HEK293 (cell line): Measurements from ENCODE around the gene RTBDN.

Experiments
- CTCF ChIA-PET: fragments of 350-600 bp; formaldehyde crosslinking; extraction: SDS; loops from one replicate; lab custom pipeline; 2021; ENCODE audit warnings: antibody characterized with exemption; lab: Yijun Ruan, JAX
- POLR2A ChIA-PET: fragments of 300-600 bp; formaldehyde crosslinking; extraction: SDS; loops from one replicate; lab custom pipeline; 2020; ENCODE audit warnings: antibody characterized with exemption, inconsistent platforms; lab: Yijun Ruan, JAX
- H3K27ac ChIP-seq: fragments of 200-500 bp; sonication (Bioruptor generic); 2 replicates; pipeline ENCODE4 v1.5.1; 2014; ENCODE audit warnings: low read depth, low read length, control low read depth, inconsistent platforms; ENCODE audit errors: extremely low read depth
- H3K36me3 ChIP-seq, 2 experiments: fragments of 200-500 bp in 1 of 2; sonication (Bioruptor generic) in 1 of 2; 1 replicate in 1 of 2; 2 replicates in 1 of 2; pipeline ENCODE4 v1.5.1; 2014 to 2017; ENCODE audit warnings: inconsistent platforms in 2 of 2, low read length in 2 of 2; ENCODE audit not compliant: control insufficient read depth in 2 of 2, insufficient read depth in 1 of 2
- H3K4me1 ChIP-seq: fragments of 200-500 bp; sonication (Bioruptor generic); 2 replicates; pipeline ENCODE4 v1.5.1; 2014; ENCODE audit warnings: mild to moderate bottlenecking, low read length, inconsistent platforms; ENCODE audit not compliant: control insufficient read depth, insufficient read depth
- H3K4me3 ChIP-seq: 2 replicates; pipeline ENCODE4 v1.5.1; 2011; ENCODE audit warnings: low read depth, mild to moderate bottlenecking, control low read depth, low read length, moderate library complexity
- H3K9me3 ChIP-seq: fragments of 200-500 bp; sonication (Bioruptor generic); 2 replicates; pipeline ENCODE4 v1.5.1; 2014; ENCODE audit warnings: low read depth, low read length, inconsistent platforms; ENCODE audit not compliant: control insufficient read depth, insufficient read depth
- GLIS2 ChIP-seq: fragments of 450-650 bp; formaldehyde crosslinking; IDR thresholded peaks from 2 replicates; pipeline ENCODE4 v1.5.1; 2016; ENCODE audit warnings: missing biosample characterization, missing genetic modification characterization
- PRDM10 ChIP-seq: fragments of 450-650 bp; formaldehyde crosslinking; IDR thresholded peaks from 2 replicates; pipeline ENCODE4 v1.5.1; 2016; ENCODE audit warnings: missing biosample characterization, missing genetic modification characterization
- PRDM6 ChIP-seq: fragments of 450-650 bp; formaldehyde crosslinking; IDR thresholded peaks from 2 replicates; pipeline ENCODE4 v1.5.1; 2017; ENCODE audit warnings: missing biosample characterization, missing genetic modification characterization
- SP7 ChIP-seq: fragments of 450-650 bp; formaldehyde crosslinking; IDR thresholded peaks from 2 replicates; pipeline ENCODE4 v1.5.1; 2016; ENCODE audit warnings: missing biosample characterization, missing genetic modification characterization
- ZBTB10 ChIP-seq: fragments of 450-650 bp; formaldehyde crosslinking; IDR thresholded peaks from 2 replicates; pipeline ENCODE4 v1.5.1; 2016; ENCODE audit warnings: missing biosample characterization, missing genetic modification characterization
- ZFHX2 ChIP-seq: fragments of 450-650 bp; formaldehyde crosslinking; conservative IDR thresholded peaks from 2 replicates; pipeline ENCODE4 v1.5.1; 2016; ENCODE audit warnings: missing biosample characterization, missing genetic modification characterization
- ZNF148 ChIP-seq: fragments of 450-650 bp; formaldehyde crosslinking; IDR thresholded peaks from 2 replicates; pipeline ENCODE4 v1.5.0; 2017; ENCODE audit warnings: missing biosample characterization, missing genetic modification characterization, borderline replicate concordance
- ZNF155 ChIP-seq: fragments of 450-650 bp; formaldehyde crosslinking; IDR thresholded peaks from 2 replicates; pipeline ENCODE4 v1.5.1; 2016; ENCODE audit warnings: missing biosample characterization, missing genetic modification characterization
- ZNF18 ChIP-seq: fragments of 450-650 bp; formaldehyde crosslinking; IDR thresholded peaks from 2 replicates; pipeline ENCODE4 v1.5.1; 2016; ENCODE audit warnings: missing biosample characterization, missing genetic modification characterization
- ZNF2 ChIP-seq: fragments of 450-650 bp; formaldehyde crosslinking; IDR thresholded peaks from 2 replicates; pipeline ENCODE4 v1.5.1; 2016; ENCODE audit warnings: missing biosample characterization, missing genetic modification characterization
- ZNF24 ChIP-seq: fragments of 450-650 bp; formaldehyde crosslinking; IDR thresholded peaks from 2 replicates; pipeline ENCODE4 v1.5.1; 2016; ENCODE audit warnings: missing biosample characterization, missing genetic modification characterization
- ZNF366 ChIP-seq: fragments of 450-650 bp; formaldehyde crosslinking; conservative IDR thresholded peaks from 2 replicates; pipeline ENCODE4 v1.5.1; 2016; ENCODE audit warnings: missing biosample characterization, missing genetic modification characterization
- ZNF473 ChIP-seq: fragments of 450-650 bp; formaldehyde crosslinking; IDR thresholded peaks from 2 replicates; pipeline ENCODE4 v1.5.1; 2017; ENCODE audit warnings: missing biosample characterization, missing genetic modification characterization
- ZNF544 ChIP-seq: fragments of 450-650 bp; formaldehyde crosslinking; IDR thresholded peaks from 2 replicates; pipeline ENCODE4 v1.5.0; 2017; ENCODE audit warnings: missing biosample characterization, missing genetic modification characterization
- ZNF624 ChIP-seq: fragments of 450-650 bp; formaldehyde crosslinking; IDR thresholded peaks from 2 replicates; pipeline ENCODE4 v1.5.1; 2017; ENCODE audit warnings: missing biosample characterization, missing genetic modification characterization
- ZNF645 ChIP-seq: fragments of 450-650 bp; formaldehyde crosslinking; IDR thresholded peaks from 2 replicates; pipeline ENCODE4; 2016; ENCODE audit warnings: missing biosample characterization, missing genetic modification characterization
- ZNF701 ChIP-seq: fragments of 450-650 bp; formaldehyde crosslinking; IDR thresholded peaks from 2 replicates; pipeline ENCODE4 v1.5.1; 2016; ENCODE audit warnings: missing biosample characterization, missing genetic modification characterization
- ZSCAN4 ChIP-seq: fragments of 450-650 bp; formaldehyde crosslinking; IDR thresholded peaks from 2 replicates; pipeline ENCODE4 v1.5.1; 2017; ENCODE audit warnings: missing biosample characterization, missing genetic modification characterization

The RTBDN gene

GRCh38 chr19:12785431-12786031, 48.8 kb downstream of the RTBDN start (continued):
- no peak for TF ChIP-seq ZBTB10 (tag by site-specific recombination)
- 0 out of 2 replicates have a peak, but pooled peaks have one; percentile 10 for TF ChIP-seq PRDM10 (tag by site-specific recombination)
- no peak for TF ChIP-seq ZNF624 (tag by site-specific recombination)
- peak; percentile 51; the same call in 1 of the 2 replicates for TF ChIP-seq GLIS2 (tag by site-specific recombination)

- Histone ChIP-seq H3K4me1 (peaks cover 12% of the 10 kb centered on the region), H3K4me3 (no peak overlapping the region), H3K36me3 (no peaks in the 10 kb centered on the region), H3K27ac (no peak overlapping the region), H3K9me3 (no peaks in the 10 kb centered on the region)
- CTCF ChIA-PET: no interaction called here
- POLR2A ChIA-PET: no interaction called here
- TF ChIP-seq ZSCAN4 (tag by site-specific recombination) (peak; percentile 76), SP7 (0 out of 2 replicates have a peak, but pooled peaks have one; percentile 20), ZNF473 (tag by site-specific recombination) (0 out of 2 replicates have a peak, but pooled peaks have one; percentile 59), PRDM6 (tag by site-specific recombination) (no peak), ZFHX2 (peak; percentile 51; the same call in 1 of the 2 replicates), ZNF645 (tag by site-specific recombination) (0 out of 2 replicates have a peak, but pooled peaks have one; percentile 14), ZNF701 (tag by site-specific recombination) (no peak), ZNF544 (tag by site-specific recombination) (no peak), ZNF148 (tag by site-specific recombination) (0 out of 2 replicates have a peak, but pooled peaks have one; percentile 68), ZNF366 (tag by site-specific recombination) (no peak), ZNF155 (peak; percentile 72; the same call in 1 of the 2 replicates), ZNF24 (no peak), ZNF2 (tag by site-specific recombination) (0 out of 2 replicates have a peak, but pooled peaks have one; percentile 39), ZNF18 (no peak)
Observed at GRCh38 chr19:12784871-12785430, 49.4 kb downstream of the RTBDN start.
